Measurements from ENCODE around the gene LTK. TPM values are rescaled to one million over a fixed set of nuclear protein-coding genes. Genes with fewer than 3 reads are reported as not detected.

The LTK gene
- 2.5 and 2.8 TPM in 2 replicates for total RNA-seq (2014; rRNA removed)
- 1.6 TPM for polyA plus RNA-seq (2012)

- peak; percentile 15 for DNase-seq (ENCODE audit: low read depth)
These were observed at the start of gene LTK for GRCh38 chr15:41513506-41514227. Gene LTK, minus strand, starts transcription at chr15:41513827. Its CDS starts 118 bp downstream, at chr15:41513709.

GRCh38 chr15:41562784-41563198, 49.2 kb upstream of the LTK start:
- DNase-seq (ENCODE audit: low read depth), result no peak

- no peak for DNase-seq (ENCODE audit: low read depth)
These were observed 48.6 kb upstream of the LTK start for GRCh38 chr15:41562244-41562643.

GRCh38 chr15:41561777-41562145, 48.1 kb upstream of the LTK start:
- no peak for DNase-seq (ENCODE audit: low read depth)

- DNase-seq (ENCODE audit: low read depth), result no peak
These were observed 47.6 kb upstream of the LTK start for GRCh38 chr15:41561104-41561776.

- DNase-seq (ENCODE audit: low read depth), result no peak
These were observed 46.9 kb upstream of the LTK start for GRCh38 chr15:41560572-41560874.

- DNase-seq (ENCODE audit: low read depth), result no peak
These were observed 45.7 kb upstream of the LTK start for GRCh38 chr15:41559239-41559782.

- DNase-seq (ENCODE audit: low read depth), result peak; percentile 32
These were observed 45.0 kb upstream of the LTK start, which contains the start of gene TYRO3 for GRCh38 chr15:41558400-41559238. Gene TYRO3, plus strand, starts transcription at chr15:41559212. Its CDS starts 46 bp downstream, at chr15:41559258.

GRCh38 chr15:41557673-41558399, 44.2 kb upstream of the LTK start:
- peak; percentile 62 for DNase-seq (ENCODE audit: low read depth)

- no peak for DNase-seq (ENCODE audit: low read depth)
These were observed 43.0 kb upstream of the LTK start for GRCh38 chr15:41556677-41557076.

- DNase-seq (ENCODE audit: low read depth), result no peak
These were observed 41.3 kb upstream of the LTK start for GRCh38 chr15:41554915-41555314.

- DNase-seq (ENCODE audit: low read depth), result peak; percentile 34
These were observed 40.7 kb upstream of the LTK start for GRCh38 chr15:41554343-41554742.

- no peak for DNase-seq (ENCODE audit: low read depth)
These were observed 40.1 kb upstream of the LTK start for GRCh38 chr15:41553731-41554130.

GRCh38 chr15:41550066-41550775, 36.6 kb upstream of the LTK start:
- DNase-seq (ENCODE audit: low read depth), result no peak

- DNase-seq (ENCODE audit: low read depth), result peak; percentile 73
These were observed 33.5 kb upstream of the LTK start for GRCh38 chr15:41546851-41547786.

GRCh38 chr15:41545218-41545617, 31.6 kb upstream of the LTK start:
- no peak for DNase-seq (ENCODE audit: low read depth)

GRCh38 chr15:41544650-41545015, 31.0 kb upstream of the LTK start:
- no peak for DNase-seq (ENCODE audit: low read depth)

- no peak for DNase-seq (ENCODE audit: low read depth)
These were observed 29.9 kb upstream of the LTK start for GRCh38 chr15:41543521-41543870.

GRCh38 chr15:41536866-41537265, 23.2 kb upstream of the LTK start:
- DNase-seq (ENCODE audit: low read depth), result no peak

GRCh38 chr15:41535544-41535943, 21.9 kb upstream of the LTK start:
- no peak for DNase-seq (ENCODE audit: low read depth)
